DND-41 (cell line): Measurements from ENCODE around the gene NISCH.

Source experiments
- CTCF ChIP-seq: IDR thresholded peaks from 2 replicates; pipeline ENCODE4 v1.5.1; 2012; ENCODE audit warnings: borderline replicate concordance, low read length, moderate library complexity, mild to moderate bottlenecking; ENCODE audit not compliant: poor library complexity, severe bottlenecking; ENCODE audit errors: extremely low read depth
- EZH2 ChIP-seq: IDR thresholded peaks from 3 replicates; pipeline ENCODE4 v1.6.1; 2012; ENCODE audit warnings: borderline replicate concordance, low read depth, mild to moderate bottlenecking, moderate library complexity, low read length, inconsistent platforms; ENCODE audit not compliant: severe bottlenecking

GRCh38 chr3:52440671-52441070 is 14.7 kb upstream of the NISCH start:
- TF ChIP-seq CTCF = no peak
- no peak for TF ChIP-seq EZH2
